ENCODE data around the gene CORO1A.
"Not testable (repeated sequence)": the region's sequence is repeated elsewhere in the genome, so short reads cannot be mapped to it uniquely, and the experiment has no call there.

DNA sequence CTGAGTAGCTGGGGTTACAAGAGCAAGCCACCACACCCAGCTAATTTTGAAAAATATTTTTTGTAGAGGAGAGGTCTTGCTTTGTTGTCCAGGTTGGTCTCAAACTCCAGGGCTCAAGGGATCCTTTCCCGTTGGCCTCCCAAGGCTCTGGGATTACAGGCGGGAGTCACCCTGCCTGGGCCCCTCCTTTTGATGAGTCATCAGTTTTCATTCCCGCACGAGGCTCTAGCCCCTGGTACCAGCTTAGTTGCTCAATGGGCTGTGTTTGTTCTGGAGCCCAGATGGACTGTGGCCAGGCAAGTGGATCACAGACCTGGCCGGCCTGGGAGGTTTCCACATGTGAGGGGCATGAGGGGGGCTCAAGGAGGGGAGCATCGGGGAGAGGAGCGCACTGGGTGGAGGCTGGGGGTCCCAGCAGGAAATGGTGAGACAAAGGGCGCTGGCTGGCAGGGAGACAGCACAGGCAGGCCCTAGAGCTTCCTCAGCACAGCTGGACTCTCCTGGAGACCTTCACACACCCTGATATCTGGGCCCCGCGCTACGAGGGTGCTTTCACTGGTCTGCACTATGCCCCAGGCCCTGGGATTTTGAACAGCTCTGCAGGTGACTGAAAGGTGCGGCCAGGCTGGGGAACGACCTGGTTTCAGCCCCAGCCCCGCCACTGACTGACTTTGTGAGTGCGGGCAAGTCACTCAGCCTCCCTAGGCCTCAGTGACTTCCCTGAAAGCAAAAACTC lies 16.4 kb downstream of the CORO1A start:
- TF ChIP-seq, protein P1, sequence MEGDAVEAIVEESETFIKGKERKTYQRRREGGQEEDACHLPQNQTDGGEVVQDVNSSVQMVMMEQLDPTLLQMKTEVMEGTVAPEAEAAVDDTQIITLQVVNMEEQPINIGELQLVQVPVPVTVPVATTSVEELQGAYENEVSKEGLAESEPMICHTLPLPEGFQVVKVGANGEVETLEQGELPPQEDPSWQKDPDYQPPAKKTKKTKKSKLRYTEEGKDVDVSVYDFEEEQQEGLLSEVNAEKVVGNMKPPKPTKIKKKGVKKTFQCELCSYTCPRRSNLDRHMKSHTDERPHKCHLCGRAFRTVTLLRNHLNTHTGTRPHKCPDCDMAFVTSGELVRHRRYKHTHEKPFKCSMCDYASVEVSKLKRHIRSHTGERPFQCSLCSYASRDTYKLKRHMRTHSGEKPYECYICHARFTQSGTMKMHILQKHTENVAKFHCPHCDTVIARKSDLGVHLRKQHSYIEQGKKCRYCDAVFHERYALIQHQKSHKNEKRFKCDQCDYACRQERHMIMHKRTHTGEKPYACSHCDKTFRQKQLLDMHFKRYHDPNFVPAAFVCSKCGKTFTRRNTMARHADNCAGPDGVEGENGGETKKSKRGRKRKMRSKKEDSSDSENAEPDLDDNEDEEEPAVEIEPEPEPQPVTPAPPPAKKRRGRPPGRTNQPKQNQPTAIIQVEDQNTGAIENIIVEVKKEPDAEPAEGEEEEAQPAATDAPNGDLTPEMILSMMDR (IDR thresholded peaks at IDR 0.05): not testable (repeated sequence)
- TF ChIP-seq POLR2A (IDR thresholded peaks at IDR 0.05): not testable (repeated sequence)
